Immature natural killer cell (primary cell): ENCODE measurements around the gene PRKCA. TPM values are rescaled to one million over a fixed set of nuclear protein-coding genes. Genes with fewer than 3 reads are reported as not detected.

Experiments used
- DNase-seq, 3 donors: peaks; one replicate each; pipeline ENCODE4 v3.0.0; 2022; ENCODE audit warnings: mixed read lengths in 1 of 3
- H3K27ac Mint-ChIP-seq, 6 donors: one replicate each; pipeline ENCODE4 v1.8.0; 2020; ENCODE audit warnings: mixed read lengths in 6 of 6, mild to moderate bottlenecking in 5 of 6, inconsistent platforms in 4 of 6, moderate library complexity in 3 of 6
- H3K27me3 Mint-ChIP-seq, 3 donors: one replicate each; pipeline ENCODE4 v1.8.0; 2020 to 2021; ENCODE audit warnings: low read depth in 3 of 3, mild to moderate bottlenecking in 3 of 3, mixed read lengths in 3 of 3, moderate library complexity in 3 of 3, inconsistent platforms in 1 of 3
- H3K36me3 Mint-ChIP-seq, 3 donors: one replicate each; pipeline ENCODE4 v1.8.0; 2020; ENCODE audit warnings: mixed read lengths in 3 of 3, inconsistent platforms in 2 of 3, mild to moderate bottlenecking in 2 of 3
- H3K4me1 Mint-ChIP-seq, 2 donors: one replicate each; pipeline ENCODE4 v1.8.0; 2020; ENCODE audit warnings: inconsistent platforms in 2 of 2, mild to moderate bottlenecking in 2 of 2, mixed read lengths in 2 of 2, moderate library complexity in 1 of 2
- H3K4me3 Mint-ChIP-seq, 5 donors: one replicate each; pipeline ENCODE4 v1.8.0; 2020; ENCODE audit warnings: mild to moderate bottlenecking in 5 of 5, mixed read lengths in 5 of 5, inconsistent platforms in 3 of 5, moderate library complexity in 3 of 5
- H3K9me3 Mint-ChIP-seq, 6 donors: one replicate each; pipeline ENCODE4 v1.8.0; 2020; ENCODE audit warnings: mild to moderate bottlenecking in 6 of 6, mixed read lengths in 6 of 6, inconsistent platforms in 4 of 6, moderate library complexity in 3 of 6
- polyA plus RNA-seq, 3 donors: library from polyadenylated mRNA; unstranded; fragments of 300-500 nt; fragmentation: Illumina TruSeq; gene quantifications; one replicate each; pipeline ENCODE4 v1.2.3, GENCODE V29; 2021

PRKCA gene
- polyA plus RNA-seq, 3 donors from 2014 or later: 0.18 to 1.3 (median 0.28) TPM

DNA sequence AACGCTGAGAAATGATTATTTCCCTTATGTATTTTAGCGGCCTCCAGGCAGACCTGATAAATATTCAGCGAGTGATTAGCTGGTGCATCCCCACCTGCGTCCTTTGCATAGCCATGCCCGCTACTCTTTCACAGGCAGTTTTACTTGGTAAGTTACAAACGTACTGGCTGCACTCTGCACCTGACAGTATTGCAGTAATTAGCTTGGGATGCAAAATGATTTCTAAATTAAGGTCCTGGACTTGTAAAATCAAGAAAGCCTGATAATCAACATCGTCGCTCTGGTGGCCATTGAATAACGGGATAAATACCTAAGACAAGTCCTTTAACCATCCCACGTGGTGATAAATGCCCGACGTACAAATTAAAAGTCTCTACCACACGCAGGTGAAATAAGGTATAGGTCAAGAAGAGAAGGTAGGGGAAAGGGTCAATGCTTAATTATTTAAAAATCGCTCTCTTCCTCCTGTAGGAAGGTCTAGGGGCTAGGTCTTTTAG, 998 bp upstream of the PRKCA start:
- Mint-ChIP-seq H3K27ac (peak overlapping the region; percentile 58 to 92 (median 74)), H3K4me3 (peak overlapping the region; percentile 87 to 95 (median 89)), H3K9me3 (no peaks in the 10 kb centered on the region), H3K4me1 (peaks cover 15 to 31% of the 10 kb centered on the region in 2 donors), H3K36me3 (no peaks in the 10 kb centered on the region), H3K27me3 (peaks cover 2 to 13% (median 8%) of the 10 kb centered on the region in 3 donors)
- no peak for DNase-seq

DNA sequence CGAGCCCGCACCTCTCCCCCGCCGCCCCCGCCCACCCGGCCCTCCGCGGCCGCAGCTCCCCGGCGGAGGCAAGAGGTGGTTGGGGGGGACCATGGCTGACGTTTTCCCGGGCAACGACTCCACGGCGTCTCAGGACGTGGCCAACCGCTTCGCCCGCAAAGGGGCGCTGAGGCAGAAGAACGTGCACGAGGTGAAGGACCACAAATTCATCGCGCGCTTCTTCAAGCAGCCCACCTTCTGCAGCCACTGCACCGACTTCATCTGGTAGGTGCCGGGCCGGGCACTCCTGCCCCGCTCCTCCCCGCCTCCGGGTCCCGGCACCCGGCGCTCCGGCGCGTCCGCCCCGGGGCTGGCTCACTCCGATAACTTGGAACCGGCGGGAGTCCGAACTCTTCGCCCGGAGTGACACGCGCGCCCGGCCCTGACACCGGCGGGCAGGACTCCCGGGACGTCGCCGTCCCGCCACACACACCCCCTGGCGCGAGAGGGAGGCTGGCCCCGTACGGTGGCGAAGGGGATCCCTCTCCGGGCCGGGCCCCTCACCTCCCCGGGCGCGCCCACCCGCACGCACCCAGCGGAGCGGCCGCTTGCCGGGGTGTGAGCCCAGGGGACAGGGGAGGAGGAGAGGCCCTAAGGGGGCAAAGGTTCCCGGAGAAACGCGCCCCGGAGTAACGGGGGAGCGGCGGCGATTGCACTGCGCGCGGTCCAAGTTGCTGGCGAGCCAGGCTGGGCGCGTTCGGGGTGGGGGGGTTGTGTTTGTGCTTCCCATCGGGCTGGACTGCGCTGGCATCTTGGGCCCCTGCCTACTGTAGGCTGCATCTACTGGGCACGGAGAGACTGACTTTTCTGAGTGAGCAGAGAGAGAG, 581 bp downstream of the PRKCA start:
- peak overlapping the region; percentile 92 to 97 (median 94) for H3K4me3 Mint-ChIP-seq
- H3K27ac Mint-ChIP-seq: peak overlapping the region in 5 of 6 donors; percentile 72 to 91 (median 87)
- H3K9me3 Mint-ChIP-seq: no peaks in the 10 kb centered on the region
- H3K27me3 Mint-ChIP-seq: peaks cover 2 to 13% (median 8%) of the 10 kb centered on the region in 3 donors
- H3K36me3 Mint-ChIP-seq: peaks cover 0 to 4% (median under 1%) of the 10 kb centered on the region in 3 donors
- peaks cover 15 to 31% of the 10 kb centered on the region in 2 donors for H3K4me1 Mint-ChIP-seq
- DNase-seq: peak; percentile 63 to 71 (median 68)

DNA sequence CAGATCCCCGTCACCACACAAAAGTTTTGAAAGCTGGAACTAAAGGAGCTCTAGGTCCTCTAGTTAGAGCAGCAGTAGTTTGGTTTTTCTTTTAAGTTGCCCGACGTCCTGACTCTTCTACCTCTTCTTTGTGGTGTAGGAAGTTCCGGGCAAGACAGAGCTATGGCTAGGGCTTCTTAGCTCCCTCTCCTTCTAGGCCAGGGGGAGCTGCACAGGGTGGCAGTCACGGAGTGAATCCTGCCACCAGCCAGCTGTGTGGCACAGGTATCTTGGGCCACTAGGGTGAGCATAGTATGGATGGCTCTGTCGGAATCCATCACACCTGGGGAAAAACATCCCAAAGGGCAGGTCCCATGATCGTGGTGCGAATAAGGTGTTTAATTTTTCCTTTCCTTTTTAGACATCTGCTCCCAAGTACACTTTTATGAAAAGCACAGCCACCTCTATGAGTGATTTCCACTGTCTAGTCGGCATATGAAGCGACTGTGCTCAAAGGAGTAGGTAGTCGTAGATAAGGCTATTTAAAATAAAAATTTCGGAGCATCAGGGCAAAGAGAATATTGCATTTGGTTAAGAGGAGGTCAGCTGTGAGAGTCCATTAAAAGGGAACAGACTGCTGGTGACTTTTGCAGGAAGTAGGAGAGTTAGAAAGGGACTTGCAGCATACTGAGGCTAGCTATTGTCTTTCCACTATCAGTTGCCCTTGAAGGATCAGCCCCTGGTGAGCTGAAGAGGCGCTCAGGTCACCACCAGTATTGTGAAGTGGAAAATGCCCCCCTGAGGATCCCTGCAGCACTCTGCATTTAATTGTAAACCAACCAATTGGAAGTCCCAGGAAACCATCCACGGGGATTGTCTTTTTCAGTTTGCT, 2.1 kb downstream of the PRKCA start:
- Mint-ChIP-seq H3K27me3 (peaks cover 2 to 13% (median 6%) of the 10 kb centered on the region in 3 donors), H3K4me3 (peak overlapping the region; percentile 73 to 97 (median 94)), H3K9me3 (no peaks in the 10 kb centered on the region), H3K27ac (peak overlapping the region in 2 of 6 donors; percentile 5 to 8), H3K4me1 (peaks cover 15 to 31% of the 10 kb centered on the region in 2 donors), H3K36me3 (peaks cover 0 to 10% (median 10%) of the 10 kb centered on the region in 3 donors)
- DNase-seq: no peak

DNA sequence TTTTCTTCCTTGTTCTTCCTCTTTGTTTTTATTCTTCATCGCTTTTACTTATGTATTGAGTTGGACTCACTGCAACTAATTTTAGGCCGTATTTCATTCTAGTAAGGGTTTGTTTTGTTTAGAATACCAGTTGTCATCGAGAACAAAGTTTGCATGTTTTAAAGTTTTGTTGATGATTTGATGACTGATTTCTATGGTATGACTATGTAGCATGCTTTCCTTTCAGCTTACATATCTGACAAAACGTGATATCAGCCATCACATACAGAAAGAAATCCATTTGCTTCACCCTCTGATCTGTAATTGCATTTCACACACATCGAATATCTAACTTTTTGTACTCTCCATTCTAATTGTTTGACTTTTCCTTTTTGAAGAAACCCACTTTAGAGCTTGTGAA, 4.0 kb downstream of the PRKCA start:
- H3K4me3 Mint-ChIP-seq: no peak overlapping the region
- peaks cover 12 to 23% of the 10 kb centered on the region in 2 donors for H3K4me1 Mint-ChIP-seq
- peak overlapping the region in 1 of 6 donors; percentile 37 for H3K27ac Mint-ChIP-seq
- no peak for DNase-seq
- no peaks in the 10 kb centered on the region for H3K9me3 Mint-ChIP-seq
- H3K27me3 Mint-ChIP-seq: peaks cover 2 to 11% (median 4%) of the 10 kb centered on the region in 3 donors
- peaks cover 0 to 17% (median 16%) of the 10 kb centered on the region in 3 donors for H3K36me3 Mint-ChIP-seq

DNA sequence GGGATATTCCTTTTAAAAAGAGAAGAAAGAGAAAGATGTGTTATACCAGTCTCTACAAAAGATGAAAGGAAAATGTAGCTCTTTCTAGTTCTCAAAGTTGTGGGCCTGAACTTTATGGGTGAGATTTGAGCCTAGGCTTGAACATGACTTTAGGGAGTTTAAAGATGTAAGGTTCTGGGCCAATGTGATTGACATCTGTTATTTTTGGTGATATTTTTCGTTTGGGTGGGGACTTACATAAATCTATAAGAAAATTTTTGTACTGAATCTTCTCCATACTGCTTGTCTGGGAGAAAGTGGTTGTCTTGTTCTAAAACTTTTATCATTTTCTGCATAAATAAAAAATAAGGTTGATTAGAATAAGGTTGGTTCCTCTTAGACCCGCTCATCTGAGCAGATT, 4.8 kb downstream of the PRKCA start:
- Mint-ChIP-seq H3K4me3 (no peak overlapping the region), H3K4me1 (peaks cover 9 to 20% of the 10 kb centered on the region in 2 donors), H3K36me3 (peaks cover 0 to 17% (median 16%) of the 10 kb centered on the region in 3 donors), H3K27ac (no peak overlapping the region), H3K27me3 (peaks cover 2 to 5% (median 4%) of the 10 kb centered on the region in 3 donors), H3K9me3 (no peaks in the 10 kb centered on the region)
- DNase-seq: no peak

DNA sequence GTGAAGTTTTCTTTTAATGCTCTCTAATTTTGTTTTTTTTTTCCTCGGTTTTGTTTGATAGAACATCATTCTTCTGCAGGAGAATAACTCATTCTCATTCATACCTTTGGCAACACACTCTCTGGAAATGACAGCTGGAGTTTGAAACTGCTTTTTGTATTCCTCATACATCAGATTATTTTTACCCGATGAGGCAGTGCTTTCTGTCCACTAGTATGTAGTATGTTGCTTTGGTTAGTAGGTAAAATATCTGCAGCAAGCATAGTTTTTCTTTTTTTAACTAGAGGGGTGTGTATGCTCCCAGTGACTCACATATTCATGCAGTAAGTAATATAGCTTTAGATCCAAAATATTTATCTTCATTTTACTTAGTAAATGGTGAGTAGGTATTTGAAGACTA, 6.4 kb downstream of the PRKCA start:
- Mint-ChIP-seq H3K9me3 (no peaks in the 10 kb centered on the region), H3K4me1 (peaks cover 13 to 28% of the 10 kb centered on the region in 2 donors), H3K27me3 (peaks cover 0 to 2% (median 0%) of the 10 kb centered on the region in 3 donors), H3K36me3 (peaks cover 0 to 17% (median 16%) of the 10 kb centered on the region in 3 donors), H3K27ac (no peak overlapping the region), H3K4me3 (no peak overlapping the region)
- DNase-seq: no peak

DNA sequence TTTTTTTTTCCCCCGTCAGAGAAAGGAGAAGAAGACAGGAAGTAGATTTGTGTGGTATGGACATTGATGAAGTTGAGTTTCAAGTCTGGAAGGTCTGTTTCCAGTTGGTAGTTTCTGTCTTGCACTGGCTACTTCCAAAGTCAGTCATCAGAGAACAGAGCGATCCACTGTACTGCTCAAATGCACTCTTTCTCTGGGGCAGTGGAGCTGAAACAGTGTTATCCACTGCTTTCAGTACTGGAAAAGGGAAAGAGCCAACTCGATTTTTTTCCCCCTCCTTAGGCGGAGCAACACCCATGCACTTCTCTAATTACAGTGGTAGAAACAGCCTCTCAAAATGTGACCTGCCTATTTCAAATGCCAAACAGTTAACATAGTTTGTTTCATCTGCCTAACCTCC, 7.4 kb downstream of the PRKCA start:
- Mint-ChIP-seq H3K36me3 (peaks cover 0 to 17% (median 16%) of the 10 kb centered on the region in 3 donors), H3K4me3 (no peak overlapping the region), H3K4me1 (peaks cover 8 to 19% of the 10 kb centered on the region in 2 donors), H3K9me3 (no peaks in the 10 kb centered on the region), H3K27ac (no peak overlapping the region), H3K27me3 (peaks cover 0 to 2% (median 0%) of the 10 kb centered on the region in 3 donors)
- no peak for DNase-seq

DNA sequence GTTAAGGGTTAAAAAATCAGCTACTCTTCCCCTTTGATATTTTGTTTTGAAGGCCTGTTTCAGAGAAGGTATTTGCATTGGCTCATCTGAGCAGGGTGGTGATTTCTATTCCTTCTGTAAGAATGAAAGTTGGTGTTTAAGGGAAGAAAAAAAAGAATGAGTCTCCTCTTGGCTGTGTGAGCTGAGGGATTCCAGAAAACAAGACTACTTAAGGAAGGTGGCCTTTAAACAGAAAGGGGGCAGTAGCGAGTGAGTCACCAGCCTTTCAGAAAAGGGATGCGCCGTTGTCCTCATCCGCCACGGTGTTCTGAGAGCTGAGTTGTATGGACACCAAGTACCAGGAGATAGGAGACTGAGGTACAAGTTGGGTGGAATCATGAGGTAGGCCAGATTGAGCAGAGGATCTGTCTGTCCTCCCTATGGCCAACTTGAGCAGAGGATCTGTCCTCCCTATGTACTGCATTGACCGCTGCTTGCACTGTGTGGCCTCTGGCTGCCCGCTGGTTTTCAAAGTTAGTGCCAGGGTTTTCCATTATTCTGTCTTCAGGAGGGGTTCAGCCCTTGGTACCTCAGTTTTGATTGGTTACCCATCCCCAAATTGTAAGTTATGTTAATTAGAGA, 8.2 kb downstream of the PRKCA start:
- DNase-seq: no peak
- no peak overlapping the region for H3K27ac Mint-ChIP-seq
- peaks cover 8 to 18% of the 10 kb centered on the region in 2 donors for H3K4me1 Mint-ChIP-seq
- no peak overlapping the region for H3K4me3 Mint-ChIP-seq
- H3K27me3 Mint-ChIP-seq: no peaks in the 10 kb centered on the region
- no peaks in the 10 kb centered on the region for H3K9me3 Mint-ChIP-seq
- peaks cover 0 to 17% (median 16%) of the 10 kb centered on the region in 3 donors for H3K36me3 Mint-ChIP-seq

DNA sequence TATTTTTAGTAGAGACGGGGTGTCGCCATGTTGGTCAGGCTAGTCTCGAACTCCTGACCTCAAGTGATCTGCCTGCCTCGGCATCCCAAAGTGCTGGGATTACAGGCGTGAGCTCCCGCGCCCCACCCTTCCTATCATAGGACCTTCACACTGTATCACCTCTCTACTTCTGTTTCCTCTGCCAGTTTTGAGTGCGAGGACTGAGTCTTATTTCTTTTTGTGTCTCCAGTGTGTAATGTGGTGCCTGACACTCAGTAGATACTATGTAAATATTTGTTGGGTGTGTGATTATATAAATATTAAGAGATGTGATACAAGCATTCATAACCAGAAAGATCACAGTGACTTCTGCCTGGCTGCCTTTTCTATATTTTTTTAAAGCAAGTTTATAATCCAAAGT, 10.5 kb downstream of the PRKCA start:
- Mint-ChIP-seq H3K4me3 (no peak overlapping the region), H3K36me3 (peaks cover 0 to 20% (median 12%) of the 10 kb centered on the region in 3 donors), H3K4me1 (peaks cover 8 to 18% of the 10 kb centered on the region in 2 donors), H3K27ac (no peak overlapping the region), H3K9me3 (no peaks in the 10 kb centered on the region), H3K27me3 (no peaks in the 10 kb centered on the region)
- no peak for DNase-seq

DNA sequence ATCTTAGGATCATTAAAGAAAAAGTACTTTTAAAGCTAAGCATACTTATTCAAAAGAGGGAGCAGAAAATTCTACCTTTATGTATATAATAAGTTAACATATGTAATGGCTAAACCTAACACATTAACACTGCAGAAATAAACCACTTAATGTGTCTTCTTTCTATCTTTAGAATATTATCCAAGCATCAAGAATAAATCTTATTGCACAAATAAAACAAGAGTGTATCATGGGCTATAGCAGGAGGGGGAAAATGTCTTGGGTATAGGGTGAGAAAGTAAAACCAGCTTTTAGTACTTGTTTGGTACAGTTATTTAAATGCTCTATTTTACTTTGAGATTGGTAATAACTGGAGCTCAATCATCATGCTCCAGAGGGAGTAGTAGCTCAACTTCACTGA, 10.9 kb downstream of the PRKCA start:
- Mint-ChIP-seq H3K27me3 (no peaks in the 10 kb centered on the region), H3K4me1 (peaks cover 8 to 18% of the 10 kb centered on the region in 2 donors), H3K9me3 (no peaks in the 10 kb centered on the region), H3K4me3 (no peak overlapping the region), H3K36me3 (peaks cover 0 to 17% (median 12%) of the 10 kb centered on the region in 3 donors), H3K27ac (no peak overlapping the region)
- no peak for DNase-seq

DNA sequence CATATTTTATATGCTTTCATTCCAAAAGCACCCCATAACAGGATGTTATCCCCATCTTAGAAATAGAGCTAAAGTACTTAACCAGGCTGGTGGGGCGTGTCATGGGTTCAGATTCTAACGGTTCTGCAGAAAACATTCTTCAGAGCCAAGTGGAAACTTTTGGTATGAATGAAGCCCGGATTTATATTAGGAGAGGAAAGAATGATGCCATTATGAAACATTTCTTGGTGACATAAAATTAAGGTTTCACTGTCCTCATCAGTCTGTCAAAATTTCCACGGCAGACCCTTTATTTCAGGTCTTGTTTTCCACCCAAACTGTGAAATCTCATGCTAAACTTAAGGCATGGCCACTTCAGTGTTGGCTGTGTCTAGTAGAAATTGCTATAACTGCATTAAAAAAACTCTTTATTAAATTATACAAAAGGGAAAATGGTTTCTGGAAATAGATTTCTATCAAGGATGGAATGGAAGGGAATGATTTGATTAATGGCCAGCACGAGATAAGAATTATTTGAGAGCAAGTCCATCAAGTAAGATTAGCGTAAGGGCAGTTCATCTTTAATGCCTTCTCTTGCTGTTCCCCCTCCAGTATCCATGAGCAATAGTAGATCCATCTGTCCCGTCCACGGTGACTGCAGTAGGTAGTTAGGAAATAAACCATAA, 11.7 kb downstream of the PRKCA start:
- H3K36me3 Mint-ChIP-seq: peaks cover 0 to 14% (median 11%) of the 10 kb centered on the region in 3 donors

DNA sequence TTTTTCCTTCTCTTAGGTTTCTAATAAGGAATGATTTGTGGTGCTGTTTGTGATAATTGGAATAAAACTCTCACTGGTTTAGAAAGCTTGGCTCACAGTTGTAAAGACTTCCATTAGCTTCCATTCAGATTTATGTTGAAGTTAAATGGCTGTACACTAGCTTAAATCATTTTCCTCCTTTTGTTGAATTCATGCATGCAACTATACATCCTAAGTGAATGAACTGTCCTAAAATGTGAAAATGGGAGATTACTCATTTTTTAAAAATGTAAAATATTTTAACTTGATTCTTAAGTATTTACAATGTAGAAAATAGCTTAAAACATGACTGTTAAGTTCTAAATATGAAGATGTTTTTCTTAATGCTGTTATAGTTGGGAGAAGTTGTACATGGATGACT, 15.2 kb downstream of the PRKCA start:
- no peaks in the 10 kb centered on the region for H3K27me3 Mint-ChIP-seq
- DNase-seq: no peak
- H3K27ac Mint-ChIP-seq: peak overlapping the region in 1 of 6 donors; percentile 67
- peaks cover 4 to 11% of the 10 kb centered on the region in 2 donors for H3K4me1 Mint-ChIP-seq
- H3K9me3 Mint-ChIP-seq: peaks cover 0 to 15% (median 7%) of the 10 kb centered on the region in 6 donors
- H3K4me3 Mint-ChIP-seq: no peak overlapping the region
- peaks cover 4 to 11% (median 5%) of the 10 kb centered on the region in 3 donors for H3K36me3 Mint-ChIP-seq

More for the DNA sequence above, 11.7 kb downstream of the PRKCA start:
- Mint-ChIP-seq H3K4me1 (peaks cover 8 to 18% of the 10 kb centered on the region in 2 donors), H3K4me3 (no peak overlapping the region), H3K27me3 (no peaks in the 10 kb centered on the region), H3K27ac (no peak overlapping the region), H3K9me3 (no peaks in the 10 kb centered on the region)
- no peak for DNase-seq

DNA sequence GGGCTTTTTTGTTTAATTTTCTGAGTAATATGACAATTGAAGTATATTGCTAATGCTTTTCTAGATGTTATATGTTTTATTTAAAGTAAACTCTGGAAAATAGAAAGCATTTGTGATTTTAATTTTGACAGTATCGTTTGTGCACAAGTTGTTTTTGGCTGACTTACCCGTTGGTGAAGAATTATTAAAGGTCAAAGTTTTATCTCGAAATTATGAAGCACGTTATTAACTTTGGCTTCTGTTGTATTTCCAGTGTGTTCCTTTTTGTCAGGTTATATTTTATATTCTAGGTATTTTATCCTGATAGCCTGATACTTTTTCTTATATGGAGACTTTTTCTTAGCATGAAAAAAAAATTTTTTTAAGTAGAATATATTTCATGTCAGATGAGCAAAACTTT, 16.8 kb downstream of the PRKCA start:
- Mint-ChIP-seq H3K4me1 (no peaks in the 10 kb centered on the region), H3K27ac (no peak overlapping the region), H3K4me3 (no peak overlapping the region), H3K9me3 (peaks cover 1 to 15% (median 7%) of the 10 kb centered on the region in 6 donors), H3K36me3 (peaks cover 9 to 15% (median 12%) of the 10 kb centered on the region in 3 donors), H3K27me3 (no peaks in the 10 kb centered on the region)
- DNase-seq: no peak
